GM21526 (cell line): ENCODE results near the gene ST8SIA4.

ENCODE experiments used
- ATAC-seq: cut with Tn5 transposase; IDR thresholded peaks from one replicate; pipeline ENCODE4 v1.9.1; 2021; ENCODE audit warnings: moderate library complexity; ENCODE audit not compliant: unreplicated experiment, low FRiP score

The ST8SIA4 gene

DNA sequence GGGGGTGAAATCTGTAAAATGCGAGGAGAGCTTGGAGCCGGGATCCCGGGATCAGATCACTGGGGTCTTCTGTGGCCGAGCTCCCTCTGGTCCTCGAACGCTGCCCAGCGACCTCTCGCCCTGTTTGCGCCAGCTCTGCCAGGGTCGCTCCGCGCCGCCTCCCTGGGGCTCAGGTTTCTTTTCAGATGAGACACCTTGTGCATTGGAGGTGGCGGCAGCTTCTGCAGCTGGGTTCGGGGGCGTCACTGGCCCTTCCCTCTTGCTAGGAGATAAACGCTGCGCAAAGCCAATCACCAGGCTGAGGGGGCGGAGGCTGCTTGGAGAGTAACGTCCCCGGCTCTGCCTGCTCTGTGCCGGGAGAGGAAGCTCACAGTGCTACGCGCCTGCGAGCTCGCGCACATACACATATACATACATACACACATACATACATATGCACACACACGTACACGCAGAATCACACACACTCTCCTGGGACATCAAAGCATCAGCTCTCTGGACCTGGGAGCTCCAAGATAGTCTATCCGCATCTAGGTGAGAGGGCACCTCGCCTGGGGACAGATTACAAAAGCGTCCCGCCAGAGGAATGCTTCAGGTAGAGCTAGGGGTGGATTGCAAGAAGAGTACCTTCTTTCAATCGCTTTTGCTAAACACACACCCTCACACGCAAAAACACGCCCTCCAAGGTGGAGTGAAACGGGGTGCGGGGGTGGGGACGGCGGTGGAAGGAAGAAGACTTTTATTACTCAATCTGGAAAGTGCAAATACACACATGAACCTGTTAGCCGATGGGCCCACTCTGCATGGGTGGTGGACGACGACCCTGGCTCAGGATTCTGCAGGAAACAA, at the start of gene ST8SIA4:
Gene ST8SIA4 (minus strand): TSS at position 244 of the 849 bp plus-strand sequence. CDS start 327 bp downstream, outside the sequence.
- peak; percentile 73 for ATAC-seq

GRCh38 chr5:100950985-100951384, 47.9 kb upstream of the ST8SIA4 start:
- ATAC-seq: no peak

- ATAC-seq: no peak
Measured at GRCh38 chr5:100913298-100913697, 10.2 kb upstream of the ST8SIA4 start.

DNA sequence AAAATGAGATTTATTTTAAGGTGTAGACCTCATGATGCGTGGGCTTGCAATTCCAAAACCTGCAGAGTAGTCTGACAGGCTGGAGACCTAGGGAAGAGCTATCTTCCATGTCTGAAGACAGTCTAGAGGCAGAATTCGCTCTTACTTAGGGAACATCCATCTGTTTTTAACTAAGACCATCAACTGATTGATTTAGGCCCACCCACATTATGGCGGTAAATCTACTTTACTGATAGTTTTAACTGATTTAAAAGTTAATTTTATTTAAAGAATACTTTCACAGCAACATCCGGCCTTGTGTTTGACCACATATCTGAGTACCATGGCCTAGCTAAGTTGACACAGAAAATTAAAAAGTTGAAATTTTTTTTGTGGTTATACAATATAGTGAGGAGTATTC, 6.0 kb upstream of the ST8SIA4 start:
- no peak for ATAC-seq

- ATAC-seq: no peak
Measured at GRCh38 chr5:100905259-100905914, 2.3 kb upstream of the ST8SIA4 start.

DNA sequence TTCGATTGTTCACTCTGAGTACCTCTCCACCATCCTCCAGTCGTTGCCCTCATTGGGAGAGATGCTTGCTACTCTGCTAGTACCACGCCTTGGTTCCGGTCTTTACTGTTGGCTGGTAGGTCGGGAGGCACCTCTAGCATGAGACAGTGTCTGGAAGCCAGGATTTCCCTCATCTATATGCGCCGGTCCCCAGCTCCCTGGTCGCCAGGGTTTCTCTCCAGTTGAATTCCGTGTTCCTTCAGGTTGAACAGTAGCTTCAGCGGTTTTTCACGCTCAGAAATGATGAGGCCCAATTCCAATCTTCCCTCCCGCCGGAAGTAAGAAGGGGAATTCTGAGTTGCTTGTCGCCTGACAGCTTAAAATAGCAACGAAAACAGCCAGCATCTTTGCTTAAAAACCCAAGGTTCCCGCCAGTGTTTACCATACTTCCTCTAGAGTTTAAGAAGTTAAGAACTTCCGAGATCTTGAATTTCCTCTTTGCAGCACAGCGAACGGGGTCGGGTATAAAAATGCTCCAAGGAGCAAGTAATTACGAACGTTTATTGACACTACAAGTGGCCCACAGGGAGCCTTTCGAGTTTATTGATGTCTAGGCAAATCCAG, 1.3 kb upstream of the ST8SIA4 start:
- peak; percentile 24 for ATAC-seq

DNA sequence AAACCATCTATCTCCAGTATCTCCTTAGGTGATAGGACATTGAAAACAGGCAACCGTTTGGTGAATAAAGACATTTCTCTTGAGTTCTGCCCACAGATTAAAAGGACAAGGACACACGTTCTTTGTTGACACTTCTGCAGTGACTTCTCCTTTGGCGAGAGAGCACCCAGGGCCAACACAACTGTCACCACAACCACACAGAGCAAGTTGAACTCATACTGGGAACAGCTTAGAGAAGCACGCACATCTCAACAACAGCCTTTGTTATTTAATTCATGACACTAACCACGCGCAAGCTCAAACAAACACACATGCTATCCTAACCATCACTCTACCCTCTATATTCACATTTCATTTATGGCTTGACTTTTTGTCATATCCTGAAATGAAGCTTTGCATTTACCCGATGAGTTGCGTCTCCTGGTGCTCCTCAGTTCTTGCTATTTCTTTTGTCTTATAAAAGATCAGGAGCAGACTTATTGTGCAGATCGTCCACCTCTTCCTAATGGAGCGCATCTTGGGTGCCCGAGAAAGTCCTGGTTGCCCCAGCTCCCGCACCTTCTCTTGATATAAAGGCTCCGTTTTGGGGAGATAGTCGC, 543 bp downstream of the ST8SIA4 start:
- ATAC-seq: no peak

- ATAC-seq: peak; percentile 12
Measured at GRCh38 chr5:100901821-100902341, 1.2 kb downstream of the ST8SIA4 start.

- peak; percentile 28 for ATAC-seq
Measured at GRCh38 chr5:100900796-100901781, 2.0 kb downstream of the ST8SIA4 start.

DNA sequence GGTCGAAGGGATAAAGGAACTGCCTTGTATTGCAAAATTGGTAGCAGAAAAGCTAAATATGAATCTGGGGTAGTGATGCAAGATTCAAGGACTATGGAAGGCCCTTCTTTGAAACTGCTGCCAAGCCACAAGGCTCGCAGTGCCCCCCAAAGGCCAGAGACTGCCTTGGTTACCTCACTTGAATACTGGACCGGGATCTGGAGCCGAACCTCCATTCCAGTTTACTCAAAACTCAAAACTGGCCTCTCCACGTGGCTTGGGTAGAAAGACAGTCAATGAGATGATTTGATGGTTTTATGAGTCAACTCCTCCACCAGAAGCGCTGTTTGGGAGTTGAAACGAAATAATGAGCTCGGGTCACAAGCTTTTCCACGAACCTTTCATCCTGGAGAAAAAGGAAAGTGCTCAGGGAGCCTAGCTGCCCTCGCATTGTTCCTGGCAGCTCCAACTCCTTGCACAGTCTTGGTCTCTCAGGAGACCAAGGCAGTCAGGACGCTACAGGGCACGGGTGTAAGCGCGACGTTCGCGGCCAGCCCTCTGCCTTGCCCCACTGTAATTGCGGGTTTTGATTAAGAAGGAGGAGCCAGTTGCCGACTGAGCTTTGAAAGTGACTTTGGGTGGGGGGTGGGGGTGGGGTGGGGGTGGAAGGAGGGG, 2.8 kb downstream of the ST8SIA4 start:
- peak; percentile 14 for ATAC-seq

GRCh38 chr5:100899675-100900074, 3.4 kb downstream of the ST8SIA4 start:
- ATAC-seq: no peak

DNA sequence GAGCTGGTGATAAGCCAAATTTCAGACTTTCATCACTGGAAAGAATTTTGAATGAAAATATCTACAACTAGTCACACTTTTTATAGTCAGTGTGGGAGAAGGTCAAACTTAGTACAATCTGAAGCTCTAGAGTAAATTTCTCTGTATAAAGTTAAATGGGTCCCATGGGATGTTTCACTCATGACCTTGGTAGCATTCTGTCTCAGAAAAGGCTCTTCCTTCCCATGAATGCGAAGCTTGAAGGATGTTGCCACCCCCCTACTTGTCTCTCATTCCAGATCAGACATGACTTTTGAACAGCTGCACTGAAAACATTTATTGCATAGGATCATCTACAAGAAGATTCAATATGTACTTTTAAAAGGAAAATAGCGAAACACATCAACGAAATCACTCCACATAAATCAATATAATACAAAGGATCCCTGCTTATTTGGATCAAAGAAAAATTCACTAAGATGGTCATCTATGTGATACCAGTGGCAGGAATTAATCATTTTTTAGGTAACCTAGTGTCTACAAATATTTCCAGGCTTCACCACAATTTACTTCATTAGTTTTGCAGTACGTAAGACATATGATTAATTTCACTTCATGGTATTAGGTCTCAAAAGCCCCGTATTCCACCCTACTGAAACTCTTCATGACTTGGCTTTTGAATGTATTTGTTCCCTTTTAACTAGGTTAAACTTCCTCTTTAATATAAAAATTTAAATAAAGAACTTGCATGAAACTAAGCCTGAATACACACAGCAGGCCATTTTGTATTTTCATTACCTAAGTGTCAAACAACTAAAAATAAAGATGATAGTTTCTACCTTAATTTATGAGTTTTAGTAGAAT, 4.4 kb downstream of the ST8SIA4 start:
- no peak for ATAC-seq

GRCh38 chr5:100896054-100896453, 7.0 kb downstream of the ST8SIA4 start:
- no peak for ATAC-seq

DNA sequence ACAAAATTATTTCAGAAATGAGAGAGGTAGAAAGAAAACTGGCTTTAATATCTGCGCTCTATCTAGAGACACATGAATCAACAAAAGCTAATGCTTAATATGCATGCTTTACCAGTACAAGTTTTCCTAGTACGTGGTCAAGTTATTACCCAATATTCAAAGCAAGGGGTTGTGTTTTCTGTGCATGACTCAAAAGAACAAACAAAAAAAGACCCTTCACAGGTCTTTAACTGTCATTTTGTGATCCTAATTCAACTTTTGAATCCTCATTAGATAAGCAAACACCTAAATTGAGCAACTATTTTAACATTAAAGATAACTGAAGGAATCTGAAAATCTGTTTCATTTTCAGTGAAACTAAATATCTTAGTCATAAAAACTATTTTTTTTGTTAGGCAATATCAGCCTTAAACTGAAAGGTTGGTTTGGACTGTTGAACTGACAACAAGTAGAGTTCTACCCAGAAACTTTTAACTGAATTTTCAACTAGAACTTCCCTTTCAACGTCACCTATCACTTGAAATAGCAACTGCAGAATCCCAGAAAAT, 12.5 kb downstream of the ST8SIA4 start:
- peak; percentile 67 for ATAC-seq

DNA sequence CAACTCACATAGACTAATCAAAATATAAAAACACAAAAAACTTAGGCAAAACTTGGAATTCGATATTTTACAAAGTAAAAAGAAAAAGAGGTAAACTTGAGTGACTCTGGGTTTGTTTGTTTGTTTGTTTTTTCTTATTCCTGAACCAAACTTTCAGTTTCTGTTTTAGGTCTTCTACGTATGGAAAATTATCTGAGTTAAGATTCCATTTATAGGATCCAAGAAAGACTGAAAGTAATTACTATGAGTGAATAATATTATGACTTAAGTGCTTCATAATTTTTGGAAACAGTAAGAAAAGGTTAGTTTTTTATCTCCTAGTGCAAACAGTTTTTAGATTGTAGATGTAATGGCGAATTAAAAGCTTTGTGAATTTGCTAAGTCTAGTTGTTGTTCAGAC, 13.2 kb downstream of the ST8SIA4 start:
- ATAC-seq: no peak

- ATAC-seq: peak; percentile 47
Measured at GRCh38 chr5:100889165-100889743, 13.8 kb downstream of the ST8SIA4 start.

DNA sequence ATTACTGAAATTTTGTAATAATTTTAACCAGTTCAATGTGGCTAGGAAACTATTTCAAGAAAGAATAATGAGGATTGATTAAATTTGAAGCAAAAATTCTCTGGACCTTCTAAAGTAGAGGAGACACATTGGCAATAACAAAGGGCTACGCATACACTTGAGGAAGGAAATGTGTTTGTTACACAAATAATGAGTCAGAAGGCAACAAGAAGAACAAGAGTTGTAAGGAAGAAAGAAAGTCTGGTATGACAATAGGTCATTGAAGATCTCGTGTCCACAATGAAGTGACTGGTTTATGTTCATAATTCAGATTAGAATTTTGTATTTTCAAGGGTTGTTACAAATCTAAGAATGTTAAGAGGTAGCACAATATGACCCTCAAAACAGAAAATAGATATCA, 25.8 kb downstream of the ST8SIA4 start:
- no peak for ATAC-seq
